ENCODE measurements around the gene TSHB. TPM values are rescaled to one million over a fixed set of nuclear protein-coding genes. Genes with fewer than 3 reads are reported as not detected.

Gene TSHB
- polyA plus RNA-seq, 1 donor from 2014 or later = not detected

GRCh38 chr1:115051850-115052249, 22.2 kb downstream of the TSHB start:
- Histone ChIP-seq H3K9me3 (ENCODE audit: low read length) (no peaks in the 10 kb centered on the region), H2AFZ (ENCODE audit: low read depth, low read length) (no peak overlapping the region), H3K4me3 (ENCODE audit: low read length) (no peak overlapping the region), H4K20me1 (ENCODE audit: insufficient read depth) (no peaks in the 10 kb centered on the region), H3K9me2 (ENCODE audit: insufficient read depth, low read length) (no peaks in the 10 kb centered on the region), H3K36me3 (ENCODE audit: insufficient read depth, low read length) (peaks cover 3% of the 10 kb centered on the region), H3F3A (ENCODE audit: insufficient read depth, low read length, poor library complexity, severe bottlenecking) (no peaks in the 10 kb centered on the region), H3K79me2 (replicated peaks; ENCODE audit: insufficient read depth, low read length) (no peaks in the 10 kb centered on the region), H3K27me3 (ENCODE audit: insufficient read depth, low read depth, low read length) (no peaks in the 10 kb centered on the region), H3K4me2 (ENCODE audit: low read length) (no peak overlapping the region), H3K27ac (ENCODE audit: low read length) (no peak overlapping the region), H3K9ac (ENCODE audit: low read length) (no peak overlapping the region)
- TF ChIP-seq SMC3 (conservative IDR thresholded peaks at IDR 0.05; ENCODE audit: poor library complexity) = no peak
- TF ChIP-seq MXI1 (conservative IDR thresholded peaks at IDR 0.05; ENCODE audit: poor library complexity, severe bottlenecking) = no peak
- TF ChIP-seq TAF1 (IDR thresholded peaks at IDR 0.05; ENCODE audit: low read depth) = no peak
- TF ChIP-seq REST (IDR thresholded peaks at IDR 0.05; ENCODE audit: borderline replicate concordance) = no peak
- no peak for TF ChIP-seq EP300 (conservative IDR thresholded peaks at IDR 0.05; ENCODE audit: poor library complexity, severe bottlenecking)
- TF ChIP-seq POLR2AphosphoS5 (IDR thresholded peaks at IDR 0.05) = no peak
- no peak for TF ChIP-seq RAD21 (conservative IDR thresholded peaks at IDR 0.05)
- no peak for TF ChIP-seq EZH2 (IDR thresholded peaks at IDR 0.05; ENCODE audit: borderline replicate concordance, insufficient read depth, low read length, poor library complexity, severe bottlenecking)
- TF ChIP-seq, protein P1, sequence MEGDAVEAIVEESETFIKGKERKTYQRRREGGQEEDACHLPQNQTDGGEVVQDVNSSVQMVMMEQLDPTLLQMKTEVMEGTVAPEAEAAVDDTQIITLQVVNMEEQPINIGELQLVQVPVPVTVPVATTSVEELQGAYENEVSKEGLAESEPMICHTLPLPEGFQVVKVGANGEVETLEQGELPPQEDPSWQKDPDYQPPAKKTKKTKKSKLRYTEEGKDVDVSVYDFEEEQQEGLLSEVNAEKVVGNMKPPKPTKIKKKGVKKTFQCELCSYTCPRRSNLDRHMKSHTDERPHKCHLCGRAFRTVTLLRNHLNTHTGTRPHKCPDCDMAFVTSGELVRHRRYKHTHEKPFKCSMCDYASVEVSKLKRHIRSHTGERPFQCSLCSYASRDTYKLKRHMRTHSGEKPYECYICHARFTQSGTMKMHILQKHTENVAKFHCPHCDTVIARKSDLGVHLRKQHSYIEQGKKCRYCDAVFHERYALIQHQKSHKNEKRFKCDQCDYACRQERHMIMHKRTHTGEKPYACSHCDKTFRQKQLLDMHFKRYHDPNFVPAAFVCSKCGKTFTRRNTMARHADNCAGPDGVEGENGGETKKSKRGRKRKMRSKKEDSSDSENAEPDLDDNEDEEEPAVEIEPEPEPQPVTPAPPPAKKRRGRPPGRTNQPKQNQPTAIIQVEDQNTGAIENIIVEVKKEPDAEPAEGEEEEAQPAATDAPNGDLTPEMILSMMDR (IDR thresholded peaks at IDR 0.05; ENCODE audit: poor library complexity, severe bottlenecking) = no peak

DNA sequence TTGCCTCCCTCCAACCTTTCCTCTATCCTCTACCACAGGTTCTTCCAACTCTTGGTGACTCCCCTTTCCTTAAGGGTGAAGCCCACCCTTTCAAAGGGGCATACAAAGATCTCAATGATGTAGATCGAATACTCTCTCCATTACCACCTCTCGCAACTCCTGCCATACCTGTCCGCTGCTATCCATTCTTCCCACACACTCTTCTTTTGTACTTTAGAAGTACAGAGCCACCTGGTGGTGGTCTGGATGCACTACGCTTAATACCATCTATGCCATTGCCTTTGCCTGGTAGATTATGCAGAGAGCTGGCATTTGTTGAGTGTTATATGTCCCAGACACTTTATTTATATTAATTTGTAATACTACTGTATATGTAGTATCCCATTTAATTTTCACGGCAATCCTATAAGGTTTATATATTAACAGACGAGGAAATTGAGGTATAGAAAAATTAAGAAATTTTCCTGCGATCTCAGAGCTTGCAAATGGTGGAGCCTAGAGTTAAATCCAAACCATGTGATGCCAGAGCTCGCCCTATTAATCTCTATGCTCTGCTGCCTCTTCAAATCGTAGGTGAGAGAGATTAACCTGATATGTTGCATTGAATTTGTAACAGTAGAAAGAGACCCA, 22.9 kb downstream of the TSHB start:
- Histone ChIP-seq H2AFZ (ENCODE audit: low read depth, low read length) (no peak overlapping the region), H3K27me3 (ENCODE audit: insufficient read depth, low read depth, low read length) (no peaks in the 10 kb centered on the region), H3K9ac (ENCODE audit: low read length) (no peak overlapping the region), H3K27ac (ENCODE audit: low read length) (no peak overlapping the region), H3K4me3 (ENCODE audit: low read length) (no peak overlapping the region), H3K4me2 (ENCODE audit: low read length) (no peak overlapping the region), H3K9me3 (ENCODE audit: low read length) (no peaks in the 10 kb centered on the region), H4K20me1 (ENCODE audit: insufficient read depth) (no peaks in the 10 kb centered on the region), H3K36me3 (ENCODE audit: insufficient read depth, low read length) (peaks cover 3% of the 10 kb centered on the region), H3K79me2 (replicated peaks; ENCODE audit: insufficient read depth, low read length) (no peaks in the 10 kb centered on the region), H3F3A (ENCODE audit: insufficient read depth, low read length, poor library complexity, severe bottlenecking) (no peaks in the 10 kb centered on the region), H3K9me2 (ENCODE audit: insufficient read depth, low read length) (no peaks in the 10 kb centered on the region)
- peak; percentile 59 for TF ChIP-seq RAD21 (conservative IDR thresholded peaks at IDR 0.05)
- TF ChIP-seq POLR2AphosphoS5 (IDR thresholded peaks at IDR 0.05) = no peak
- no peak for TF ChIP-seq EZH2 (IDR thresholded peaks at IDR 0.05; ENCODE audit: borderline replicate concordance, insufficient read depth, low read length, poor library complexity, severe bottlenecking)
- no peak for TF ChIP-seq REST (IDR thresholded peaks at IDR 0.05; ENCODE audit: borderline replicate concordance)
- peak; percentile 68 for TF ChIP-seq SMC3 (conservative IDR thresholded peaks at IDR 0.05; ENCODE audit: poor library complexity)
- TF ChIP-seq MXI1 (conservative IDR thresholded peaks at IDR 0.05; ENCODE audit: poor library complexity, severe bottlenecking) = no peak
- no peak for TF ChIP-seq TAF1 (IDR thresholded peaks at IDR 0.05; ENCODE audit: low read depth)
- TF ChIP-seq, protein P1 (IDR thresholded peaks at IDR 0.05; ENCODE audit: poor library complexity, severe bottlenecking) = peak; percentile 71
- TF ChIP-seq EP300 (conservative IDR thresholded peaks at IDR 0.05; ENCODE audit: poor library complexity, severe bottlenecking) = no peak

Data from neural cell (in vitro differentiated cells).